GM19463 (cell line): ENCODE results near the gene BRPF1.
A peak's percentile ranks its signal among the peaks of the same experiment; 100 is the strongest.

Experiments
- ATAC-seq: cut with Tn5 transposase; IDR thresholded peaks from one replicate; pipeline ENCODE4 v1.9.1; 2021; ENCODE audit warnings: mild to moderate bottlenecking, moderate library complexity; ENCODE audit not compliant: unreplicated experiment

The BRPF1 gene

GRCh38 chr3:9730657-9731205 lies 804 bp upstream of the BRPF1 start:
- ATAC-seq: peak; percentile 39

GRCh38 chr3:9732080-9732739 lies 675 bp downstream of the BRPF1 start:
- no peak for ATAC-seq

GRCh38 chr3:9732740-9733115 lies 1.2 kb downstream of the BRPF1 start:
- ATAC-seq: no peak

GRCh38 chr3:9736831-9737230 lies 5.3 kb downstream of the BRPF1 start:
- ATAC-seq: no peak

- no peak for ATAC-seq
Observed at GRCh38 chr3:9739181-9739580, 7.6 kb downstream of the BRPF1 start.

GRCh38 chr3:9742560-9742959 lies 11.0 kb downstream of the BRPF1 start:
- ATAC-seq: no peak

GRCh38 chr3:9743548-9743947 lies 12.0 kb downstream of the BRPF1 start:
- no peak for ATAC-seq

- ATAC-seq: no peak
Observed at GRCh38 chr3:9744162-9744561, 12.6 kb downstream of the BRPF1 start.

- no peak for ATAC-seq
Observed at GRCh38 chr3:9745521-9745920, 14.0 kb downstream of the BRPF1 start.

GRCh38 chr3:9746330-9746729 lies 14.8 kb downstream of the BRPF1 start:
- ATAC-seq: no peak

- no peak for ATAC-seq
Observed at GRCh38 chr3:9747267-9747666, 15.7 kb downstream of the BRPF1 start.

GRCh38 chr3:9748031-9748430 lies 16.5 kb downstream of the BRPF1 start:
- ATAC-seq: no peak

- ATAC-seq: no peak
Observed at GRCh38 chr3:9749296-9749644, 17.7 kb downstream of the BRPF1 start.

- peak; percentile 90 for ATAC-seq
Observed at GRCh38 chr3:9749645-9750555, 18.4 kb downstream of the BRPF1 start, which contains the start of gene OGG1. Gene OGG1, plus strand, starts transcription at chr3:9749952. Its CDS starts 335 bp downstream, at chr3:9750287.

GRCh38 chr3:9750556-9751411 lies 19.2 kb downstream of the BRPF1 start:
- ATAC-seq: no peak

- ATAC-seq: no peak
Observed at GRCh38 chr3:9754678-9755077, 23.1 kb downstream of the BRPF1 start.

- no peak for ATAC-seq
Observed at GRCh38 chr3:9757427-9757826, 25.9 kb downstream of the BRPF1 start.

- ATAC-seq: no peak
Observed at GRCh38 chr3:9760779-9761505, 29.4 kb downstream of the BRPF1 start.

GRCh38 chr3:9761919-9762318 lies 30.4 kb downstream of the BRPF1 start:
- no peak for ATAC-seq

GRCh38 chr3:9762871-9763270 lies 31.3 kb downstream of the BRPF1 start:
- ATAC-seq: no peak
